MCF 10A (cell line): ENCODE data around the gene WSCD1. TPM values are rescaled to one million over a fixed set of nuclear protein-coding genes. Genes with fewer than 3 reads are reported as not detected.

ENCODE experiments used
- BruUV-seq: library from RNA; stranded (reverse); fragments of 400-500 nt; replicated peaks from 2 replicates; lab custom pipeline; 2021; lab: Mats Ljungman, UMichigan
- CTCF ChIA-PET: fragments of 300-600 bp; sonication (Branson Sonifier 250); formaldehyde crosslinking; extraction: SDS; loops from one replicate; lab custom pipeline; 2021; ENCODE audit warnings: antibody characterized with exemption, inconsistent platforms; lab: Yijun Ruan, JAX
- POLR2A ChIA-PET: fragments of 300-600, 350-650 bp; sonication (Branson Sonifier 250); formaldehyde crosslinking; extraction: SDS; loops from one replicate; lab custom pipeline; 2020; ENCODE audit warnings: antibody characterized with exemption, inconsistent platforms; lab: Yijun Ruan, JAX
- DNase-seq: peaks from one replicate; pipeline ENCODE4 v3.0.0-alpha.2; 2018; ENCODE audit not compliant: unreplicated experiment
- H3K27ac Mint-ChIP-seq: one replicate; pipeline ENCODE4 v1.8.0; 2022; ENCODE audit warnings: mild to moderate bottlenecking, low read depth, mixed read lengths; ENCODE audit not compliant: unreplicated experiment
- H3K27me3 Mint-ChIP-seq: one replicate; pipeline ENCODE4 v1.8.0; 2022; ENCODE audit warnings: mixed read lengths; ENCODE audit not compliant: insufficient read depth, unreplicated experiment
- H3K36me3 Mint-ChIP-seq: one replicate; pipeline ENCODE4 v1.8.0; 2022; ENCODE audit warnings: mild to moderate bottlenecking, moderate library complexity, mixed read lengths; ENCODE audit not compliant: insufficient read depth, unreplicated experiment
- H3K4me1 Mint-ChIP-seq: one replicate; pipeline ENCODE4 v1.8.0; 2022; ENCODE audit warnings: mixed read lengths; ENCODE audit not compliant: insufficient read depth, unreplicated experiment
- H3K4me3 Mint-ChIP-seq: one replicate; pipeline ENCODE4 v1.8.0; 2022; ENCODE audit warnings: mild to moderate bottlenecking, moderate library complexity, mixed read lengths; ENCODE audit not compliant: unreplicated experiment
- H3K9me3 Mint-ChIP-seq: one replicate; pipeline ENCODE4 v1.8.0; 2022; ENCODE audit warnings: mixed read lengths; ENCODE audit not compliant: unreplicated experiment
- intact Hi-C: fragments of 100-400 bp; cut with micrococcal nuclease; formaldehyde crosslinking; loops from 2 replicates; pipeline ENCODE4 v1.14.1; 2022
- total RNA-seq: library from RNA; stranded (reverse); gene quantifications from 2 replicates; pipeline ENCODE4 v1.2.3, GENCODE V29; 2022
- TF ChIP-seq, protein P1 (sequence below): fragments of 200-600 bp; IDR thresholded peaks from one replicate; pipeline ENCODE4 v1.8.0; 2022; ENCODE audit warnings: antibody characterized with exemption, mild to moderate bottlenecking; ENCODE audit not compliant: unreplicated experiment

The WSCD1 gene
- total RNA-seq, 1 experiment from 2014 or later = not detected

DNA sequence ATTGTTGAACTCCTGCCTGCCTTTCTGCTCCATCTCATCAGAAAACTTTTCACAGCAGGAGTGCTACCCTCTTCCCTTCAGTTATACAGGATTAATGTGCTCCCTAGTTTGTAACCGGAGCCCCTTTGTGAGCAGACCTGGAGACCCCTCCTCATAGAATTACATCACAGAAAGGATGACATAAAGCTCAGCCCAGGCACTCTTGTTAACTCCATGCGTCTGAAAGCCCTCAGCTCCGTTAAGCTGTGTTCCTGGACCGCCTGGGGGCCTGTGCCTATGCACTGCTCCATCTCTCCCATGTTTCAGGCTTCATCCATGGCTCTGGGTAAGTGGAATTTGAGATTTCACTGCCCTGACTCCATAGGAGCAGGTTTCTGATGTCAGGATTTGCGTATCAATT is 7.6 kb downstream of the WSCD1 start:
- Mint-ChIP-seq H3K36me3 (no peaks in the 10 kb centered on the region), H3K4me1 (no peaks in the 10 kb centered on the region), H3K9me3 (no peaks in the 10 kb centered on the region), H3K4me3 (no peak overlapping the region), H3K27me3 (peaks cover 37% of the 10 kb centered on the region), H3K27ac (no peak overlapping the region)
- POLR2A ChIA-PET = no interaction called here
- intact Hi-C loops = no loop called here
- DNase-seq = no peak
- CTCF ChIA-PET = no interaction called here
- no TSS peak for BruUV-seq
- TF ChIP-seq, protein P1, sequence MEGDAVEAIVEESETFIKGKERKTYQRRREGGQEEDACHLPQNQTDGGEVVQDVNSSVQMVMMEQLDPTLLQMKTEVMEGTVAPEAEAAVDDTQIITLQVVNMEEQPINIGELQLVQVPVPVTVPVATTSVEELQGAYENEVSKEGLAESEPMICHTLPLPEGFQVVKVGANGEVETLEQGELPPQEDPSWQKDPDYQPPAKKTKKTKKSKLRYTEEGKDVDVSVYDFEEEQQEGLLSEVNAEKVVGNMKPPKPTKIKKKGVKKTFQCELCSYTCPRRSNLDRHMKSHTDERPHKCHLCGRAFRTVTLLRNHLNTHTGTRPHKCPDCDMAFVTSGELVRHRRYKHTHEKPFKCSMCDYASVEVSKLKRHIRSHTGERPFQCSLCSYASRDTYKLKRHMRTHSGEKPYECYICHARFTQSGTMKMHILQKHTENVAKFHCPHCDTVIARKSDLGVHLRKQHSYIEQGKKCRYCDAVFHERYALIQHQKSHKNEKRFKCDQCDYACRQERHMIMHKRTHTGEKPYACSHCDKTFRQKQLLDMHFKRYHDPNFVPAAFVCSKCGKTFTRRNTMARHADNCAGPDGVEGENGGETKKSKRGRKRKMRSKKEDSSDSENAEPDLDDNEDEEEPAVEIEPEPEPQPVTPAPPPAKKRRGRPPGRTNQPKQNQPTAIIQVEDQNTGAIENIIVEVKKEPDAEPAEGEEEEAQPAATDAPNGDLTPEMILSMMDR = no peak

DNA sequence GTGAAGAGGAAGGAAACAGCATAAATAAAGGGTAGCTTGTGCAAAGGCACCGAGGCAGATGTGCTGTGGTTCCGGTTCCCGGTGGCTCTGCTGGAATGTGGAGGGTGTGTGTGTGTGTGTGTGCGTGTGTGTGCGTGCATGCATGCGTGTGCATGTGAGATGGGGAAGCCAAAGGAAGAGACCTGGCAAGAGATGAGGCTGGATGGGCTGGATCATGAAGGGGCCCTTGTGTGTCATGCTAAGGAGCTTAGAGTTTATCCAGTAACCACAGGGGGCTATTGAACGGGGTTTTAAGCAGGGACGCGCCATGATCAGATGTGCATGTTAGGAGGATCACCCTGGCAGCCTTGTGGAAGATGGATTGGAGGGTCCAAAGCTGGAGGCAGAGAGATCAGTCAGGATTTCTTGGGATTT is 8.3 kb downstream of the WSCD1 start:
- Mint-ChIP-seq H3K9me3 (no peaks in the 10 kb centered on the region), H3K36me3 (no peaks in the 10 kb centered on the region), H3K27ac (no peak overlapping the region), H3K4me1 (no peaks in the 10 kb centered on the region), H3K4me3 (no peak overlapping the region), H3K27me3 (peaks cover 43% of the 10 kb centered on the region)
- BruUV-seq = no TSS peak
- no peak for DNase-seq
- ChIA-PET CTCF (no interaction called here), POLR2A (no interaction called here)
- intact Hi-C loops = no loop called here
- TF ChIP-seq, protein P1 = no peak

DNA sequence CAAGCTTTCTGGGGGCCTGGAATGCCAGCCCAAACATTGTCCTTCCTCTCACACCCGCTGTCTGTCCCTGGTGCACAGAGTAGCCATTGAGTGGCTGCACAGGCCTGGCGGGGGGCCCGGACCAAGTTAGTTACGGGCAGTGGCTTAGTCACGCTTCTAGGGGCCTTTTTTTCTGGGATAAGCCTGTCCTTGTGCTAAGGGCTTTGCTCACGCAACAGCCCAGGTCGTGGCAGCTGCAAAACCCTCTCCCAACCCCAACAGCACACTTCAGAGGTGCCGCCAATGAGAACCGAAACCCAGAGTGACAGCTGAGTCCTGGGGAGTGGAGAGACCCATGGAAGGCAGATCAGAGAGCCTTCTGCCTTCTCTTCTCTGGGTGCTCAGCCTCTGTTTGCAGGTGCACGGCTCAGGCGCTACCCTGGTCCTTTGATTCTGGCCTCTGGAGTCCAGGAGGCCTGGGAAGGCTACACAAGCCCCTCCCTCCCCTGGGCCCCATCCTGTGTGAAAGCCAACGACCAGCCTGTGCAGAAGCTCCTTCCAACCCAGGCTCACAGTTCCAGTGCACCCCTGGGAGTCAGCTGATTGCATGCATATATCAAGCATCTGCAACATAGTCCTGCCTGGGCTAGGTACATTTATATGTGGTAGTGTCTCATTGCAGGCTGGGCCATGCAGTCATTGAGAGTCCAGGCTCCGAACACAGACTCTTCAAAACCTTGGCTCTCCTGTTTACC is 9.1 kb downstream of the WSCD1 start:
- no TSS peak for BruUV-seq
- intact Hi-C loops = no loop called here
- no peaks in the 10 kb centered on the region for H3K9me3 Mint-ChIP-seq

DNA sequence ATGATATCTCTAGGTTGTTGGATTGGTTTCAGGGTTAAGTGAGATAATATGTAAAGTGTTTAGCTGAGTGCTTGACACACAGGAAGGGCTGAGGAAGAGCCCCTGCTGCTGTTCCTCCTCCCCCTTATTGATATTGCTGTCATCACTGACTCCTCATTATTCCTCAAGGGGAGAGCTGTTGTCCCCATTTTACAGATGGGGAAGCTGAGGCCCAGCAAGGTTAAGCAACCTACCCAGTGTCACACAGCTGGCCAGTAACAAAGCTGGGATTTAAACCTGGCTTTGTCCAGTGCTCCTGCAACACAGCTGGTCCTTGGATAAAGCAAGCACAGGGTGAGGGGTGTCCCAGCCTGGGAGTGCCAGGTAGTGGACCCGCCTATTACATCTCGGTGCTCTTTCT is 9.8 kb downstream of the WSCD1 start:
- BruUV-seq = no TSS peak
- H3K27ac Mint-ChIP-seq = no peak overlapping the region
- no peaks in the 10 kb centered on the region for H3K9me3 Mint-ChIP-seq
- H3K4me3 Mint-ChIP-seq = no peak overlapping the region
- ChIA-PET POLR2A (no interaction called here), CTCF (interaction anchor here (1.3 kb wide), 1 partner anchor 11 kb away, joined by 4 read pairs; no protein-coding TSS in a partner anchor)
- no peak for DNase-seq
- TF ChIP-seq, protein P1 = no peak
- peaks cover 32% of the 10 kb centered on the region for H3K27me3 Mint-ChIP-seq
- no peaks in the 10 kb centered on the region for H3K36me3 Mint-ChIP-seq
- no peaks in the 10 kb centered on the region for H3K4me1 Mint-ChIP-seq
- intact Hi-C loops = no loop called here

More for the DNA sequence above, 9.1 kb downstream of the WSCD1 start:
- TF ChIP-seq, protein P1 = no peak
- H3K27me3 Mint-ChIP-seq = peaks cover 38% of the 10 kb centered on the region
- ChIA-PET CTCF (interaction anchor here (1.3 kb wide), 1 partner anchor 10 kb away, joined by 4 read pairs; no protein-coding TSS in a partner anchor), POLR2A (no interaction called here)
- DNase-seq = no peak
- H3K27ac Mint-ChIP-seq = no peak overlapping the region
- H3K4me1 Mint-ChIP-seq = no peaks in the 10 kb centered on the region
- H3K4me3 Mint-ChIP-seq = no peak overlapping the region
- no peaks in the 10 kb centered on the region for H3K36me3 Mint-ChIP-seq
